Measurements from ENCODE around the gene PGAM5.

The PGAM5 gene

GRCh38 chr12:132761921-132762583, 51.4 kb downstream of the PGAM5 start:
- peak overlapping the region; percentile 98 for H3K27ac ChIP-seq
- TF ChIP-seq ZFX (IDR thresholded peaks at IDR 0.05; ENCODE audit: borderline replicate concordance) = no peak
- TF ChIP-seq CTCF (IDR thresholded peaks at IDR 0.05) = peak; percentile 36

GRCh38 chr12:132764231-132764630, 53.6 kb downstream of the PGAM5 start:
- no peak overlapping the region for H3K27ac ChIP-seq
- TF ChIP-seq CTCF (IDR thresholded peaks at IDR 0.05) = no peak
- no peak for TF ChIP-seq ZFX (IDR thresholded peaks at IDR 0.05; ENCODE audit: borderline replicate concordance)

- no peak overlapping the region for H3K27ac ChIP-seq
- no peak for TF ChIP-seq ZFX (IDR thresholded peaks at IDR 0.05; ENCODE audit: borderline replicate concordance)
- TF ChIP-seq CTCF (IDR thresholded peaks at IDR 0.05) = no peak
Measured at GRCh38 chr12:132765361-132765760, 54.7 kb downstream of the PGAM5 start.

- TF ChIP-seq CTCF (IDR thresholded peaks at IDR 0.05) (no peak), ZFX (IDR thresholded peaks at IDR 0.05; ENCODE audit: borderline replicate concordance) (no peak)
- no peak overlapping the region for H3K27ac ChIP-seq
Measured at GRCh38 chr12:132766380-132767085, 55.9 kb downstream of the PGAM5 start.

- H3K27ac ChIP-seq = no peak overlapping the region
- TF ChIP-seq ZFX (IDR thresholded peaks at IDR 0.05; ENCODE audit: borderline replicate concordance) = no peak
- TF ChIP-seq CTCF (IDR thresholded peaks at IDR 0.05) = no peak
Measured at GRCh38 chr12:132771126-132771838, 60.6 kb downstream of the PGAM5 start.
